GM10266 (cell line): ENCODE measurements around the gene SLC10A7.

Experiments
- DNase-seq: peaks from one replicate; pipeline ENCODE4 v3.0.0; 2012; ENCODE audit errors: extremely low spot score
- CTCF ChIP-seq: IDR thresholded peaks from 2 replicates; pipeline ENCODE4 v1.5.1; 2012; ENCODE audit warnings: mild to moderate bottlenecking, low read depth; ENCODE audit not compliant: control insufficient read depth, insufficient read depth; ENCODE audit errors: missing control alignments

The SLC10A7 gene

GRCh38 chr4:146506272-146506671 is 15.5 kb downstream of the SLC10A7 start:
- no peak for DNase-seq
- no peak for TF ChIP-seq CTCF

GRCh38 chr4:146500216-146500615 is 21.5 kb downstream of the SLC10A7 start:
- no peak for TF ChIP-seq CTCF
- DNase-seq, result no peak

- no peak for DNase-seq
- no peak for TF ChIP-seq CTCF
Observed at GRCh38 chr4:146498291-146498690, 23.4 kb downstream of the SLC10A7 start.

DNA sequence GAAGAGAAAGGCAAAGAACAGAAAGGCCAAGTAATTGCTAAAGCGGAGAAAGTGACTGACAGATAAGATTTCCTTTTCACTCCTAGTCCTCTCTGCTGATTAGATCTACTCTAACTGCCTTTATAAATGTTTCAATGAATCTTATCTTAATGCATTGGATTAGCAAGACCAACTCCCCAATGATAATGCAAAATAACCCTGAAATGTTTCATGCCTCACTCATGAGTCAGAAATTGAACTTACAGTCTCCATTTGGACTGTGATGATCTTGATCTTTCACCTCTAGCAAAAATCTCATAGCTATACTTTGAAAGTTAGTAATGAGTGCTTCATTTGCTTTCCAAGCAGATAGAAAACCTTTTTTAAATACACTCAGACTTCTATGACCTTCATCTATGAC is 26.5 kb downstream of the SLC10A7 start:
- DNase-seq, result no peak
- no peak for TF ChIP-seq CTCF

- no peak for DNase-seq
- no peak for TF ChIP-seq CTCF
Observed at GRCh38 chr4:146494143-146494542, 27.6 kb downstream of the SLC10A7 start.

DNA sequence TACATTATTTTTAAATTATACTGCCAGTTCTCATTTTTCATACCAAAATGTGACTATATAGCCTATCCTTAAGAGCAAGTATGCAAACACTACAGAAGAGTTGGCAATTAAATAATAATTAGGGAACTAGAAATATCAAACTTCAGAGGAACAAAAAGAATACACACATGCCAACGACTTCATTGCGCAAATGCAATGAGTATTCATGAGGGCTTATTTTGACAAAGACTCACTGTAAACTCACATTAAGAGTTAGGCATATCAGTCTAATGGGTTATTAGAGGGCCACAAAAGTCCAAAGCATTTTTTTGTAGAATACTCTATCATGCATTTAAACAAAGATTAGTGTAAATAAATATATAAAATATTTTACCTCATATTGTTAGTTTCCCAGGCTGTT is 31.6 kb downstream of the SLC10A7 start:
- TF ChIP-seq CTCF, result no peak

DNA sequence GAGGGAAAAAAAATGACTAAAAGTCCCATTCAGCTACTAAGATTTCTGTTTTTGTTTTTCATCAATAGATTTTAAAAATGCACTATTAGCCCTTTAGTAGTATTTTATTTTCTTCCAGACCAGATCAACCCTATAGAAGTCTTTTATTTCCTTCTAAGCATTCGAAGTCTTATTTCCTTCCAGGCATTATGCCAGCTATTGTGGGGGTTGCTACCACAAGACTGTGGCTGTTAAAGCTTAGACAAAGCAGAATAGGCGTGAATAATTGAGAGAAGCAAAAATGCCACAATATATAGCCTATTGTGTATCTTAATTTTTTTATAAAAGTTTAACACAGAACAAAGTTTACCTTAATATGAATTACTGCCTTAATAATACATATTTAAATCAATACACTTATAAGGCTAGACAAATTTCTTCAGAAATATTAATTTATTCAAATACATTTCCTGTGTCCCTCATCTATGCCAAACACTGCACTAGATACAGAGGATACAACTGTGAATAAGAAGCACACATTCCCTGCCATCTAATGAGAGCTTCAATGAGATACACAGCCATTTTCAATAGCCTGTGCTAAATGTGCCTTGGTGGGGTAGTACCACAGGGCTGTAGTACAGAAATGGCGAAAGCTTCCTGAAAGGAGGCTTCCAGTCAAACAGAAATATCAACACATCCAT is 33.1 kb downstream of the SLC10A7 start:
- DNase-seq, result no peak
- TF ChIP-seq CTCF, result no peak

More for the DNA sequence above, 31.6 kb downstream of the SLC10A7 start:
- no peak for DNase-seq
